Omental fat pad (tissue), 4 donors: ENCODE measurements around the gene FNIP2. TPM values are rescaled to one million over a fixed set of nuclear protein-coding genes. Genes with fewer than 3 reads are reported as not detected.

Experiments
- ATAC-seq: fragments of 150-250 bp; one replicate; pipeline ENCODE4 v1.9.1; 2016; ENCODE audit warnings: mild to moderate bottlenecking, moderate library complexity; ENCODE audit not compliant: low FRiP score
- DNase-seq: peaks from one replicate; pipeline ENCODE4 v3.0.0-alpha.2; 2019; ENCODE audit warnings: low spot score
- total RNA-seq, 4 donors: library from RNA; depleted of rRNA; stranded (reverse); fragments of >200 nt; gene quantifications; one replicate each; pipeline ENCODE4 v1.1.0, GENCODE V29; 2016
- TF ChIP-seq, protein P1 (sequence below), 3 donors: fragments of 450-650 bp; IDR thresholded peaks; one replicate each; pipeline ENCODE4 v1.5.1; 2016 to 2017; ENCODE audit warnings: antibody characterized with exemption in 3 of 3, mild to moderate bottlenecking in 3 of 3, moderate library complexity in 2 of 3

The FNIP2 gene
- total RNA-seq, 4 donors from 2014 or later, result 56.4 to 125 (median 73.4) TPM

DNA sequence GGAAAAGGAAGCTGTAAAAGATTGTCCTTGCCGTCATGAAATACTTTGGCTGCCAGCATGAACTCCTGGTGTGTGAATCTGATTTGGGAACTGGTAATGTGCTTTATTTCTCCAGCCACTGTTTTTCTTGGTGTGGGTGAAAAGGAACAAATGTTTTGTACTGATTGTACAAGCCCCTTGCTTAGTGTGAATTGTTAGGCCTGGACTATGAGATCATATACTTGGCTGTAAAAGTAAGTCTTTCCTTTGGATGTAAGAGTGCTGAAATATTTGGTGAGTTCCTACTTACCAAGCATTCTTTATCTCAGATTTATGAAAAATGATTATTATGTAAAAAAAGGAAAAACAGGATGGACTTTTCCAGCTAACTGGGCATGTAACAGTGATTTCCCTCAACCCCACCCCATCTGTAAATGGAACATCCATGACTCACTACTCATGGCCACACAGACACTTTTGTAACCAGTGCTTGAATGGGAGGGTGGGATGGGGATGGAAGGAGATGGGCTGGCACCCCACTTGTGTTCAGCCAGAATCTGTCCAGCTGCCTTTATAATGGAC lies 6.3 kb downstream of the FNIP2 start:
- TF ChIP-seq, protein P1, sequence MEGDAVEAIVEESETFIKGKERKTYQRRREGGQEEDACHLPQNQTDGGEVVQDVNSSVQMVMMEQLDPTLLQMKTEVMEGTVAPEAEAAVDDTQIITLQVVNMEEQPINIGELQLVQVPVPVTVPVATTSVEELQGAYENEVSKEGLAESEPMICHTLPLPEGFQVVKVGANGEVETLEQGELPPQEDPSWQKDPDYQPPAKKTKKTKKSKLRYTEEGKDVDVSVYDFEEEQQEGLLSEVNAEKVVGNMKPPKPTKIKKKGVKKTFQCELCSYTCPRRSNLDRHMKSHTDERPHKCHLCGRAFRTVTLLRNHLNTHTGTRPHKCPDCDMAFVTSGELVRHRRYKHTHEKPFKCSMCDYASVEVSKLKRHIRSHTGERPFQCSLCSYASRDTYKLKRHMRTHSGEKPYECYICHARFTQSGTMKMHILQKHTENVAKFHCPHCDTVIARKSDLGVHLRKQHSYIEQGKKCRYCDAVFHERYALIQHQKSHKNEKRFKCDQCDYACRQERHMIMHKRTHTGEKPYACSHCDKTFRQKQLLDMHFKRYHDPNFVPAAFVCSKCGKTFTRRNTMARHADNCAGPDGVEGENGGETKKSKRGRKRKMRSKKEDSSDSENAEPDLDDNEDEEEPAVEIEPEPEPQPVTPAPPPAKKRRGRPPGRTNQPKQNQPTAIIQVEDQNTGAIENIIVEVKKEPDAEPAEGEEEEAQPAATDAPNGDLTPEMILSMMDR (IDR thresholded peaks at IDR 0.05), result no peak
- DNase-seq (no peak), ATAC-seq (peak; percentile 93)

DNA sequence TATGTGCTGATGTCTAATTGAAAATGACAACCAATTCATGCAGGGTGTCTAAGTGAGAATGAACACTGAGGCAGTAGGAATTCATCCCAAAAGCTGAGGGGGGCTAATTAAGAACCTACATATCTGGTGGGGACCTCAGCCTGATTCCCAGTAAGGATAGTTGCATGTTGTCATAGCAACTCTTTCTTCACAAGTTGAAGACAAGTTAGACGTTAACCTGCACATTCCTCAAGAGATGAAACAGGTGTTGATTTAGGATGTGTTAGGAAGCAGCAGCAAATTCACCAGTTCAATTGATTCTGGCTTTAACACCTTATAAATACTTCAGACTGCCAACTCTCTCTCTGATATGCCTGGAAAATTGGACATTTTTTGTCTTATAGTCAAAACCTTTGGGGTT lies 7.3 kb downstream of the FNIP2 start:
- TF ChIP-seq, protein P1 (IDR thresholded peaks at IDR 0.05), result no peak
- no peak for DNase-seq
- ATAC-seq, result no peak

DNA sequence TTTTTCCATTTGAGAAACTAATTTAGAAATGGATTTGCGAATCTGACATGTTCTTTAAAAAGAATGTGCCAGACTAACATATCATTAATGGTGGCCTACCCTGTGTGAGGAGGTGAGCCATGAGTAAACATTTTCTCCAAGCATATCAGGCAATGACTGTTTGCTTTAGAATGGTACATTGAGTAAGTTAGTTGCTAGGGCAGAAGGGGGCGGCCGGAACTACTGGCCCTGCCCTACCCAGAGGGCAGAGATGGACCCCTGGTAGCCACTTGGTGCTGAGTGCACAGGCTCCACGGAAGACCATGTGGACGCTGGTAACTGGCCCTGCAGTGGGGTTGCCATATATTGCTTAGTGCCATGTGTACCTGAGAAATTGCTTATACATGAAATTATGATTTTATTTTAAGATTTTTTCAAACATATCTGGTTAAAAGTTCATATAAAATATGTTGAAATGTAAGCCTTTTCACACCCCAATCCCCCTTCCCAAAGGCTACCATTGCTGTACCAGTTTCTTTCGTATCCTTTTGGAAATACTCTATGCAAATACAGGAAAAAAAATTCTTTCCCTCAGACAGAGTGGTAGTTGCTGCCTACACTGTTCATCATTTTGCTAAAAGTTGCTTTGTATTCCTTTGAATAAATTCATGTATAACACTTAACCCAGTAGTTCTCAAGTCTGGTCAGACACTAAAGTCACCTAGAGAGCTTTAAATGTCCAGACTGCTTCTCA lies 8.8 kb downstream of the FNIP2 start:
- ATAC-seq (no peak), DNase-seq (no peak)
- TF ChIP-seq, protein P1 (IDR thresholded peaks at IDR 0.05), result no peak

- DNase-seq, result no peak
- ATAC-seq, result no peak
- TF ChIP-seq, protein P1 (IDR thresholded peaks at IDR 0.05), result no peak
Observed at GRCh38 chr4:158778156-158778711, 9.4 kb downstream of the FNIP2 start.

- DNase-seq (no peak), ATAC-seq (no peak)
- TF ChIP-seq, protein P1 (IDR thresholded peaks at IDR 0.05), result no peak
Observed at GRCh38 chr4:158778712-158779111, 9.9 kb downstream of the FNIP2 start.

- ATAC-seq (no peak), DNase-seq (no peak)
- TF ChIP-seq, protein P1 (IDR thresholded peaks at IDR 0.05), result no peak
Observed at GRCh38 chr4:158781963-158782362, 13.1 kb downstream of the FNIP2 start.
